GM12872 (cell line): ENCODE results near the gene NLGN1.

Source experiments
- TF ChIP-seq, protein P1 (sequence below): IDR thresholded peaks from 3 replicates; pipeline ENCODE4 v1.5.1; 2011; ENCODE audit warnings: low read depth, mild to moderate bottlenecking, low read length, moderate library complexity; ENCODE audit not compliant: insufficient read depth

Gene NLGN1

DNA sequence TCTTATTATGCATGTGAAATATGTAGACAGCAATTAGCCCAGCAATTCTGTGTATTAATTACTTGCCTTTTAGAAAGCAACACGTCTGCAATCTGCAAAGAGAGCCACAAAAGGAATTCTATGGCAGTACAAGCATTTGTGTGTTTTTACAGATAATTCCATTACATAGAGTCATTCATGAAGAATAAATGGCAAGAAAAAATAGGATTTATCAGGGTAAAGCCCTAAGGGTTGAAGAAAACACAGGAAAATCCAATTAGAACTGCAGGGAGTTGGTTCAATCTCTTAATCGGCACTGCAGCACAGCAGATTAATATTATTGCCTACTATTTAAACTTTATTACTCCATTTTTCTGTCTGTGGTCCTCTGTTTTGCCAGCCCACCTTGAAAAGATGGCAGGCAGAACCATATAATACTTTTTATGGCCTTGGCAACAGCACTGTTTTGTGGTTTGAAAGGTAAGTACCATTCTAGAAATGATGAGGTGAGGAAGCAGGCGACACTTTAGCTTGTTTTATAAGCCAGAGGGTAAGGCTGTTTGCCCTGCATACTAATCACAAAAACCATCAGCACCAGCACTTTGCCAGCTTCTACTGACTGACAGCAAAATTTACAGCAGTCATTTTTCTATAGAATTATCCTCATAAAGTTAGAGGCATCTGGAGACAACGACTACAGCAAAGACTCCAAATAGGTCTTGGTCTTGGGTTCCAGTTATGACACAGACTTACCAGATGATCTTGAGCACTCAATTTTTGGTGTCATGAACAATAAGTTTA lies 823.4 kb downstream of the NLGN1 start:
- TF ChIP-seq, protein P1, sequence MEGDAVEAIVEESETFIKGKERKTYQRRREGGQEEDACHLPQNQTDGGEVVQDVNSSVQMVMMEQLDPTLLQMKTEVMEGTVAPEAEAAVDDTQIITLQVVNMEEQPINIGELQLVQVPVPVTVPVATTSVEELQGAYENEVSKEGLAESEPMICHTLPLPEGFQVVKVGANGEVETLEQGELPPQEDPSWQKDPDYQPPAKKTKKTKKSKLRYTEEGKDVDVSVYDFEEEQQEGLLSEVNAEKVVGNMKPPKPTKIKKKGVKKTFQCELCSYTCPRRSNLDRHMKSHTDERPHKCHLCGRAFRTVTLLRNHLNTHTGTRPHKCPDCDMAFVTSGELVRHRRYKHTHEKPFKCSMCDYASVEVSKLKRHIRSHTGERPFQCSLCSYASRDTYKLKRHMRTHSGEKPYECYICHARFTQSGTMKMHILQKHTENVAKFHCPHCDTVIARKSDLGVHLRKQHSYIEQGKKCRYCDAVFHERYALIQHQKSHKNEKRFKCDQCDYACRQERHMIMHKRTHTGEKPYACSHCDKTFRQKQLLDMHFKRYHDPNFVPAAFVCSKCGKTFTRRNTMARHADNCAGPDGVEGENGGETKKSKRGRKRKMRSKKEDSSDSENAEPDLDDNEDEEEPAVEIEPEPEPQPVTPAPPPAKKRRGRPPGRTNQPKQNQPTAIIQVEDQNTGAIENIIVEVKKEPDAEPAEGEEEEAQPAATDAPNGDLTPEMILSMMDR = no peak

DNA sequence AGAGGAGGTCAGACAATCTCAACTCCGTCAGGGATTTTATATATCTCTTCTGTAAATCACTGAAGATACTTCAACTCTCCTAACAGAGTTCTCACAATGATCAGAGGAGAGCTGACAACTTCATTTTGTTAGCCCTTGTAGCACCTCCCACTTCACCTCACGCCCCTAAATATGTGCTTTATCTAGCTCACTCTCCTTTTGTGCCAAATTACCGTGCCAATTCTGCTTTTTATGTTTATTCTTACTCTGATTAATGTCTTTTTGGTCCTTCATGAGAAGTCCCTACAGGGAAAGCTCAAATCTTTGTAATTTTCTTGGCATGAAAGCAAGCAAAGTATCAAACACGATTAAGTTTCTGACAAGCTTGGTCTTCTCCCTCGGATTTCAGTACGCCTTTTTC lies 825.5 kb downstream of the NLGN1 start:
- TF ChIP-seq, protein P1 = no peak

DNA sequence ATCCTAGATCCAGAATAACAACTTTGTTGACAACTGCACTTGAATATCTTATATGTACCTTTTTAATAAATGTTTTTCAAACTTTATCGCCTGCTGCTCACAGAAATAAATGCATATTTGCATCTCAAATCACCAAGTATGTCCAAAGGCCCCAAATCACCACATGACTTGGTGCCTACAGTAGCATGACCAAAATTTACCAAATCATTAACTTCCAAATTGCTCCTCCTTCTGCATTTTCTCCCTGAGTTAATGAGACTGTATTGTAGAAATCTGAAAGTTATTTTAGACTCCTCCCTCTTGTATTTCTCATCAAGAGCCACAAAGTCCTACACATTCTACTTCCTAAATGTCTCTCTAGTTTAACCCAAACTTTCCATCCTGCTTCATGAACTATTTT lies 826.1 kb downstream of the NLGN1 start:
- TF ChIP-seq, protein P1 = no peak

DNA sequence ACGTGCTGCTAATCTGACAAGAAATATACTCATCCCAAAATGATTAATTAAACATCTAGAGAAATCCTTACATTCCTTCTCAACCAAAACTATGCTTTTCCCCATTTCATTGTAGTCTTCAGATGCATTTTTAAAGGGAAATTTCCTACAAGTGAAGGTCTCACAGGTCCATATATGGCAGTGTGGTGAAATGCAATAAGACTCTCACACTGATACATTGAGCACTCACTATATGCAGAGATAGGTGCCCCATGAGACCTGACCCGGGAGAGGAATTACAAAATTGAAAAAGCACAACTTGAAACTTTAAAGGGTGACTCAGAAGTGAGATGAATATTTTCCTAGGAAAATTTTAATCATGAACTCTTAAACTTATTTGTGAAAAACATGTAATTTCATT lies 832.4 kb downstream of the NLGN1 start:
- TF ChIP-seq, protein P1 = no peak

DNA sequence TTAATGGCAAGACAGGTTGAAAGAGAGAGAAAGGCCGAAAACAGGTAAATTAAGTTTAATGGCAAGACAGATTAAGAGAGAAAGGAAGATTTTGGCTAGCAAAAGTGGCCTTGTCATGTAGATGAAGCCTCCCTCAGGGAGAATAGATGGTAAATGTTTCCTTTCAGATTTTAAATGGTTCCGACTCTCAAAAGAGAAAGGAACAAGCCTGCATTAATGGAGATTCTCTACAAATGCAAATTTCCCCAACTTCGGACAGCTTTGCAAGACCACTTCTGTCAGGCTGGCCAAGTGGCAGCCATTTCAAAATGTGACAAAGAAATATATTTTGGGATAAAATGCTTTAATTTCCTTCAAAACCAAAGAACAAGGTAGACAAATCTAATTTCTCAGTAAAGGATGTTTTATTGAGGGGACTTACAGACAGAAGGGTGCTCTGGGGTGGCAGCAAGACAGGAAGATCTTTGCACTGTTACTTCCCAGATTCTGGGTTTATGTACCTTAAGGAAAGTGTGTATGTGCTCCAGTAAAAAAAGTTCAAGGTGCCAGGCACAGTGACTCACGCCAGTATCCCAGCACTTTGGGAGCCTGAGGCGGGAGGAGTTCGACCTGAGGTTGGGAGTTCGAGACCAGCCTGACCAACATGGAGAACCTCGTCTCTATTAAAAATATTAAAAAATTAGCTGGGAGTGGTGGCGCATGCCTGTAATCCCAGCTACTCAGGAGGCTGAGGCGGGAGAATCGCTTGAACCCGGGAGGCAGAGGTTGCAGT lies 835.3 kb downstream of the NLGN1 start:
- TF ChIP-seq, protein P1 = no peak

DNA sequence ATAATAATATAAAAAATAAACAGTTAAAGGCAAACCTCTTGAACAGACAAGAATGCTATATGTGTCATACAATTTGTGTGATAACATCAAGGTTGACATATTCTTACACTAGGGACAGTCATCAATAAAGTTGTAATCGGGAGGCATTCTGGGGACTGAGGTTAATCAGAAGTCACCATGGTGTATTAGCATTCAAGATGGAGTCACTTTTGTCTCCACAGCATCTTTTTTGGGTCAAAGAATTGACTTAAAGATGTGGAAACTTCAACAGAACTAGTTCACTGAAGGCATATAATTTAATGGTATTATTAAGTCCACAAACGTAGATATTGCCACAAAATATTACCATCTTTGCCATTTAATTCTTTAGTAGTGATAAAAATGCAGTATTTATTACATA lies 836.0 kb downstream of the NLGN1 start:
- TF ChIP-seq, protein P1 = no peak

DNA sequence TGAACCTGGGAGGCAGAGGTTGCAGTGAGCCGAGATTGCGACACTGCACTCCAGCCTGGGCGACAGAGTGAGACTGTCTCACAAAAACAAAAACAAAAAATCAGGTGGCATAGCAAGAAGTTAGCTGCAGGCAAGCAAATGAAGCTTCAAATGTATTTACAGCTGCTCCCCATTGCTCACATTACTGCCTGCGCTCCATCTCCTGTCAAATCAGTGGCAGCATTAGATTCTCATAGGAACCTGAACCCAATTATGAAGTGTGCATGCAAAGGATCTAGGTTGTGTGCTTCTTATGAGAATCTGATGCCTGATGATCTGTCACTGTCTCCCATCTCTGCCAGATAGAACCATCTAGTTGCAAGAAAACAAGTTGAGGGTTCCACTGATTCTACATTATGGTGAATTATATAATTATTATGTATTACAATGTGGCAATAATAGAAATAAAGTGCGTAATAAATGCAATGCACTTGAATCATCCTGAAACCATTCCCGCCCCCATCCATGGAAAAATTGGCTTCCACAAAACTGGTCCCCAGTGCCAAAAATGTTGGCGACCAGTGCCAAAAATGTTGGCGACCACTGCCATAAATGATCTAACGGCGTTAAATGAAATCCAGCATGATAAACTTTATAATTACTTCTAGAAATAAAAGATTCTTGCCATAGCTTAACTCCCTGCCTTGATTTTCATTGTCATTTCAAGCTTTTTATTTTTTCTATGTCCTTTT lies 844.9 kb downstream of the NLGN1 start:
- TF ChIP-seq, protein P1 = no peak
